ENCODE results near the gene FBXL12.
A peak's percentile ranks its signal among the peaks of the same experiment; 100 is the strongest.
"Not testable (repeated sequence)": the region's sequence is repeated elsewhere in the genome, so short reads cannot be mapped to it uniquely, and the experiment has no call there.

The FBXL12 gene

GRCh38 chr19:9839415-9839814 is 20.5 kb upstream of the FBXL12 start:
- no peak for DNase-seq (ENCODE audit: low read depth in 3 of 3)

- DNase-seq (ENCODE audit: low read depth in 3 of 3) = no peak
These were observed 19.4 kb upstream of the FBXL12 start for GRCh38 chr19:9838324-9838723.

GRCh38 chr19:9836021-9836420 is 17.1 kb upstream of the FBXL12 start:
- no peak for DNase-seq (ENCODE audit: low read depth in 3 of 3)

- DNase-seq (ENCODE audit: low read depth in 3 of 3) = no peak
These were observed 16.6 kb upstream of the FBXL12 start for GRCh38 chr19:9835507-9835949.

GRCh38 chr19:9834726-9835506 is 16.0 kb upstream of the FBXL12 start, which contains the start of gene PIN1:
Gene PIN1, plus strand, starts transcription at chr19:9835318. Its CDS starts 27 bp downstream, at chr19:9835345.
- DNase-seq (ENCODE audit: low read depth in 3 of 3) = peak; percentile 98 to 99 (median 99)

GRCh38 chr19:9834307-9834725 is 15.4 kb upstream of the FBXL12 start:
- no peak for DNase-seq (ENCODE audit: low read depth in 3 of 3)

DNA sequence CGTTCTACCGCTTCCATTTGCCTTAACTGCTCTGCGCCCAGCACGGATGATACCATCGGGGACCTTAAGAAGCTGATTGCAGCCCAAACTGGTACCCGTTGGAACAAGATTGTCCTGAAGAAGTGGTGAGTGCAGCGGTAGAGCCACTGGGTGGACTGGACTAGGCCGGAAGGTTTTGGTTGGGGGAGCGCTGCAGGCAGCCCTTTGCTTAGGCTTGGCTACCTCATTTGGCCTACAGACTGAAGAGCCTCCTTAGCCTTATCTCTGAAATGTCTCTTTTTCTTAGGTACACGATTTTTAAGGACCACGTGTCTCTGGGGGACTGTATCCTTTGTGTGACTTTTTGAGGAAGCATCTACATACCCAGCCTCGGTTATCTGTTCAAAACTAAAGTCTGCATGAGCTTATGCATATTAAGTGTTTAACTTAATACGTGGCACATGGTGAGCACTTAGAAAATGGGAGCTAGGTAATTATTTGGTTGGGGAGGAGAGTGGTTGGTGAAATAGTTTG is 9.7 kb upstream of the FBXL12 start:
- DNase-seq (ENCODE audit: low read depth in 3 of 3) = no peak

- peak; percentile 72 to 83 (median 82) for DNase-seq (ENCODE audit: low read depth in 3 of 3)
These were observed 8.7 kb upstream of the FBXL12 start, which contains the start of gene UBL5 for GRCh38 chr19:9827289-9828238. Gene UBL5, plus strand, starts transcription at chr19:9827918. Its CDS starts 420 bp downstream, at chr19:9828338.

DNA sequence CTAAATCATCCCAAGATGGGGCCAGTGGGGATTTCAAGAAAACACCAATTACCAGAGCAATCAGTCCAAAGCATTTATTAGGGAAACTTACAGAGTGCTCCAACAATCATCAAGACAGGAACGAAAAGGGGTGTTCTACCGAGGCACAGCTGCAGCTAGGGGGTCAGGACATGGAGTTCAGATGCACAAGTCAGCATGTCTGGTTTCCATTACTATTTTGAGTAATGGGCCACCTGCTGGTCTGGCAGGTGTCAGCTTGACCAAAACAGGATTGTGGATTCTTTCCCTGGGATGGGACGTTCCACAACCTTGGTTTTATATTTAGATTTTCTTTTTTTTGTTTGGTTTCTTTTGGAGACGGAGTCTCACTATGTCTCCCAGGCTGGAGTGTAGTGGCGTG is 4.9 kb upstream of the FBXL12 start:
- no peak for DNase-seq (ENCODE audit: low read depth in 3 of 3)

GRCh38 chr19:9820034-9820433 is 1.2 kb upstream of the FBXL12 start:
- DNase-seq (ENCODE audit: low read depth in 3 of 3) = not testable (repeated sequence)

GRCh38 chr19:9819596-9819909 is 674 bp upstream of the FBXL12 start:
- DNase-seq (ENCODE audit: low read depth in 3 of 3) = no peak

GRCh38 chr19:9818175-9818733 is 625 bp downstream of the FBXL12 start:
- DNase-seq (ENCODE audit: low read depth in 3 of 3) = no peak

DNA sequence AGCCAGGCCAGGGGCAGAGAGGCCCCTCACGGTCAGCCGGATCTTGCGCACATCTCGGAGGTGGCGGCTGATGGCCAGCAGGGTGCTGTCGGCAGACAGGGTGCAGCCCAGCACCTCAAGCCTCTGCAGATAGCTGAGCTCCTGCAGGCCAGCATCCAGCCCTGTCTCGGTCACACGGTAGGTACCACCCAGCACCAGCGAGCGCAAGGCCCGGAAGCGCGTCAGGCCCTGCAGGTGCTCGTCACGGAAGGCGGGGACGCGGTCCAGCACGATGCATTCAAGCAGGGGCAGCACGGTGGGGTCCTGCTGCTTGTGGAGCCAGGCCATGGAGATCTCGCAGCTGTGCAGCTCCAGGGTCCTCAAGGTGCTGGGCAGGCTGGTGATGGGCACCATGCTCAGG is 7.7 kb downstream of the FBXL12 start:
- no peak for DNase-seq (ENCODE audit: low read depth in 3 of 3)

DNA sequence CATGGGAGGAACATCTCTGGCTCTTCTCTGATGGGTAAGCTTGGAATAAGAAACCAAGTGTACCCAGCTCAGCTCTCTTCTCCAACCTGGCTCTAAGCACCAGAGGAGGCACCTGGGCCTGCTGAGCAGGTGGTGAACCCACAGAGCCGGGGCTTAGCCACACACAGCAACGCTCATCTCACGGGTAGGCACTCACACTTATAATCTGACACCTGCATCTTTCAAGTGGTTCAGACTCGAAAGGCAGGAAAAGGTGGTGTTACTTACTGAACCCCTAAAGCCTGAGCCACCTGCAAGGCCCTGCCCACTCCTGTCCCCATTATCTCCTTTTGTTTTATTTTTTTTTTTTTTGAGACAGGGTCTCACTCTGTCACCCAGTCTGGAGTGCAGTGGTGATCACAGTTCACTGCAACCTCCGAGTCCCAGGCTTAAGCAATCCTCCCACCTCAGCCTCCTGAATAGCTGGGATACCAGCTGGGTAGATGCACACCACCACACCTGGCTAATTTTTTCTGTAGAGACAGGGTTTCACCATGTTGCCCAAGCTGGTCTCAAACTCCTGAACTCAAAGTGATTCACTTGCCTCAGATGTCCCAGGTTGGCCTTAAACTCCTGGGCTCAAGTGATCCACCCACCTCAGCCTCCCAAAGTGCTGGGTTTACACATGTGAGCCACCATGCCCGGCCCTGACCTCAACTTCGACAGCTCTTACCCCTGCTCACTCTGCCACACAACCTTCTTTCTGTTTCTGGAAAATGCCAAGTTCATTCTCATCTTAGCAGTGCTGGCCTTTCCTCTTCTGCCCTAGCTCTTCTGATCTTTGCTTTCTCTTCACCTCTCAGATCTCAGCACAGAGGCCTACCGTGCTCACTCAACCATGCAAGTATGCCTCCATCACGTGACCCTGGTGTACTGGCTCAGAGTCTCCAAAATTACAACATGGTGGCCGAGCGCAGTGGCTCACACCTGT is 9.7 kb downstream of the FBXL12 start:
- no peak for DNase-seq (ENCODE audit: low read depth in 3 of 3)

DNA sequence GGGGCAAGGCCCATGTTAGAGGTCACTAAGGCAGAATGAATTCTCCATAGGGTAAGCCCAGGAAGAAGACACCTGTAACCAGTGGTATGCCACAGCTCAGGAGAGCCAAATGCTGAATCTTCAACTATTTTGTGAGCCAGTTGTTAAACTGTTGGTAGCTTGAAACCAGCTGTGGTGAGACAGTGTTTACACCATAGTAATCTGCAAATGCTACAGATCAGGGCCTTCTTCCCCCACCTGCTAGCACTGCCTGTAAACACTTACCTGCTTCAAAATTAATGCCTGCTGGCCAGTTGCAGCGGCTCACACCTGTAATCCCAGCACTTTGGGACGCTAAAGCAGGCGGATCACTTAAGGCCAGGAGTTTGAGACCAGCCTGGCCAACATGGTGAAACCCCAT is 12.1 kb downstream of the FBXL12 start:
- DNase-seq (ENCODE audit: low read depth in 3 of 3) = no peak

DNA sequence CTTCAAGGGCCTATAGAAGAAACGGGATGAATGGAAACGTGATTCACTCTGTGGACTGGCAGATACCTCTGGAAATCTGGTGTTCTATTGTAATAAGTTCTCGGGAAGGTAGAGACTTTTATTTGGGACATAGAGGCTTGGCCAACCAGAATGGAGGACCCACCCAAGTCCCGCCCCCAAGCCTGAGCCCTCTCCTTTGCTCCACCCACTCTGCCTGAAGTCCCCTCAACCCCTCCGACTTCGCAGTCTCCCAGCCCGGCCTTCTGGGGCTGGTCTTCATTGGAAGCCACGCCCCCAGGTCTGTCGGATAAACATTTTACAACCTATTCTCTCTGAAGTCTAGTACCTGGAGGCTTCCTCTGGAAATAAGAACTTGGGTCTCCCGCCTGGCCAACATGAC is 16.9 kb downstream of the FBXL12 start:
- DNase-seq (ENCODE audit: low read depth in 3 of 3) = no peak

DNA sequence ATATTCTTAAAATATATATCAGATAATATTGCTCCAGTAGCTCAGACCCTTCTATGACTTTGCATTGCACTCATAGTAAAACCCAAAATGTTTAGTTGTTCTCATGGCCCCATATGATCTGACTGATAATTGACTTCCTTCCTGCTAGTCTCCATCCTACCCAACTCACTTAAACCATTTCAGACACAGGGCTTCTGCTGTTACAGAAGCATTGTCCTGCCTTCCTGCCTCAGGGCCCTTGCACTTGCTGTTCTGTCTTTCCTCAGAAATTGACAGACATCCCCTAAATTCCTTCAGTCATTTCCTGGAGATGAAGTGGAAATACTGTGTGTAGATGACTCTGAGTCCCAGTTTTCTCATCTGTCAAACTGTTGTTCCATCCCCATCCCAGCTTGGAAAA is 19.7 kb downstream of the FBXL12 start:
- no peak for DNase-seq (ENCODE audit: low read depth in 3 of 3)

DNA sequence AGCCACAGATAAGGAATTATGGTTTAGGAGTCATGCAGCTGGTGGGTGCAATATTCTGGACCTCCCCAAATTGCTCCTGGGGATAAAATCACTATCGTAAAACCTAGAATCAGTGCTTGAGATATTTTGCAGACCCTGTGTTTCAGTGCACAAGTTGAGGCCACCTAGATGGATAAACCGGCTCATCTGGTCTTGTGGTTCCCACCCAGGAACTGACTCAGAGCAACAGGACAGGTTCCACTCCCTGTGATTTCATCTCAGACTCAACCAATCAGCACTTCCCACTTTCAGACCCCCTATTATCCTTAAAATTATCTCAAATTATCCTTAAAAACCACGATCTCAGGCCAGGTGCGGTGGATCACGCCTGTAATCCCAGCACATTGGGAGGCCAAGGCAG is 21.0 kb downstream of the FBXL12 start:
- DNase-seq (ENCODE audit: low read depth in 3 of 3) = no peak

- peak; percentile 53 to 79 (median 56) for DNase-seq (ENCODE audit: low read depth in 3 of 3)
These were observed 22.6 kb downstream of the FBXL12 start for GRCh38 chr19:9796113-9796773.

- DNase-seq (ENCODE audit: low read depth in 3 of 3) = peak; percentile 21 to 57 (median 38)
These were observed 25.7 kb downstream of the FBXL12 start for GRCh38 chr19:9793071-9793591.
